Measurements from ENCODE around the gene ARL4C. TPM values are rescaled to one million over a fixed set of nuclear protein-coding genes. Genes with fewer than 3 reads are reported as not detected.

Gene ARL4C
- total RNA-seq, 1 donor from 2014 or later, result 20.7 TPM

GRCh38 chr2:234469972-234470371 lies 26.9 kb downstream of the ARL4C start:
- Mint-ChIP-seq H3K9me3 (peaks cover 7% of the 10 kb centered on the region), H3K27me3 (ENCODE audit: low read depth) (no peaks in the 10 kb centered on the region), H3K4me1 (peaks cover 23% of the 10 kb centered on the region), H3K36me3 (no peaks in the 10 kb centered on the region), H3K27ac (peak overlapping the region; percentile 60), H3K4me3 (no peak overlapping the region)
- no peak for DNase-seq (ENCODE audit: low spot score in 2 of 2, unreplicated experiment in 2 of 2)
- no peak for TF ChIP-seq CTCF (IDR thresholded peaks at IDR 0.05; ENCODE audit: unreplicated experiment)

DNA sequence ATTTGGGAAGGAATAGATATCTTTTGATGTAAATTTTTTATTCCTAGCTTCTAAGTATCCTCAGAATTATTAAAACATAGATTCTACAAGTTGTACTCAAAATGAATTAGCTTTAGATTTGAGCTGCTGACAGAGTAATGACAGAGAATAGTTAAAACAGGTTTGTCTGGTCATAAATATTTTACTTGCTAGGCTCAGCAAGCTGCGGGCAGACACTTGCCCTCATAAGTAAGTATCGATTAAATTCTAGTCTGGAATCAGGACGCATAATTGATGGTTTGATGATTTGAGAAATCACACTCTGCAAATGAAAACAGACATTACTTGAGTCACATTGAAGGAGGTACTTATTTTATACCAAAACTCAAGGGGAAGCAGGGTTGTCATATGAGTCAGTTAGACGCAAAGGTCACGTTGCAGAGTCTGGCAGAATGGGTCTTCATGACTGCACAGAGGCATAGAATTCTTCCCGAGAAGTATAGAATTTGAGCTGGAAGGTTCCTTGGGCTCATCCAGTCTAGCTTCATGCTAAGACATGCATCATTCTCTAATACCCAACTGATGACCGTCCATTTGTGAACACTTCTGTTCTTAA lies 27.5 kb downstream of the ARL4C start:
- Mint-ChIP-seq H3K27ac (peak overlapping the region; percentile 60), H3K36me3 (no peaks in the 10 kb centered on the region), H3K4me1 (peaks cover 23% of the 10 kb centered on the region), H3K4me3 (no peak overlapping the region), H3K27me3 (ENCODE audit: low read depth) (no peaks in the 10 kb centered on the region), H3K9me3 (peaks cover 7% of the 10 kb centered on the region)
- DNase-seq (ENCODE audit: low spot score in 2 of 2, unreplicated experiment in 2 of 2), result no peak
- no peak for TF ChIP-seq CTCF (IDR thresholded peaks at IDR 0.05; ENCODE audit: unreplicated experiment)

- TF ChIP-seq CTCF (IDR thresholded peaks at IDR 0.05; ENCODE audit: unreplicated experiment), result no peak
- H3K27ac Mint-ChIP-seq, result peak overlapping the region; percentile 36
- no peaks in the 10 kb centered on the region for H3K36me3 Mint-ChIP-seq
- H3K9me3 Mint-ChIP-seq, result peaks cover 4% of the 10 kb centered on the region
- H3K4me1 Mint-ChIP-seq, result peaks cover 23% of the 10 kb centered on the region
- no peak for DNase-seq (ENCODE audit: low spot score in 2 of 2, unreplicated experiment in 2 of 2)
- H3K27me3 Mint-ChIP-seq (ENCODE audit: low read depth), result no peaks in the 10 kb centered on the region
- no peak overlapping the region for H3K4me3 Mint-ChIP-seq
Observed at GRCh38 chr2:234468503-234468902, 28.4 kb downstream of the ARL4C start.

- no peak overlapping the region for H3K4me3 Mint-ChIP-seq
- H3K36me3 Mint-ChIP-seq, result no peaks in the 10 kb centered on the region
- DNase-seq (ENCODE audit: low spot score in 2 of 2, unreplicated experiment in 2 of 2), result no peak
- H3K4me1 Mint-ChIP-seq, result peaks cover 23% of the 10 kb centered on the region
- peaks cover 3% of the 10 kb centered on the region for H3K9me3 Mint-ChIP-seq
- TF ChIP-seq CTCF (IDR thresholded peaks at IDR 0.05; ENCODE audit: unreplicated experiment), result no peak
- no peaks in the 10 kb centered on the region for H3K27me3 Mint-ChIP-seq (ENCODE audit: low read depth)
- no peak overlapping the region for H3K27ac Mint-ChIP-seq
Observed at GRCh38 chr2:234467289-234467688, 29.6 kb downstream of the ARL4C start.

DNA sequence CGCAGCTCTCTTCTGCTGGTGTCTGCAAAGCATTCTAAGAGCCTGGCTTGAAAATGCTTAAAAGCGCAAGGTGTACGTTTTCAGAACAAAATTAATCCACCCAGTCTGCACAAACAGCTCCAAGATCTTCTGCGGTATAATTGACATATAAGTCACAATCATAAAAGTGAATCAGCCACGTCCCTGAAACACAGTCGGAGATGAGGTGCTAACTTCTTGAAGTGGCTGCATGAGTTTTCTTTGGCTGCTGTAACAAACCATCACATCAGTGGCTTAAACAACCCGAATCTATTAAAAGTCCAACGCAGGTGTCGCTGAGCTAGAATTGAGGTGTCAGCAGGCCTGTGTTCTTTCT lies 32.6 kb downstream of the ARL4C start:
- TF ChIP-seq CTCF (IDR thresholded peaks at IDR 0.05; ENCODE audit: unreplicated experiment), result no peak
- Mint-ChIP-seq H3K4me3 (no peak overlapping the region), H3K27ac (no peak overlapping the region), H3K9me3 (no peaks in the 10 kb centered on the region), H3K36me3 (no peaks in the 10 kb centered on the region), H3K4me1 (peaks cover 18% of the 10 kb centered on the region), H3K27me3 (ENCODE audit: low read depth) (no peaks in the 10 kb centered on the region)
- no peak for DNase-seq (ENCODE audit: low spot score in 2 of 2, unreplicated experiment in 2 of 2)

Measured in mesothelial cell of epicardium (in vitro differentiated cells).